ENCODE measurements around the gene PPFIBP2.

PPFIBP2 gene

GRCh38 chr11:7490535-7490934, 23.3 kb upstream of the PPFIBP2 start:
- Histone ChIP-seq H3K36me3 (ENCODE audit: insufficient read depth, low read length) (no peaks in the 10 kb centered on the region), H3K9ac (ENCODE audit: low read length) (no peak overlapping the region), H4K20me1 (ENCODE audit: insufficient read depth, low read length) (no peaks in the 10 kb centered on the region), H3F3A (ENCODE audit: insufficient read depth, low read length) (no peaks in the 10 kb centered on the region), H3K4me3 (ENCODE audit: low read depth, low read length, poor library complexity, severe bottlenecking) (no peak overlapping the region), H3K9me2 (ENCODE audit: low read depth, low read length) (no peaks in the 10 kb centered on the region), H3K4me1 (ENCODE audit: insufficient read depth, low read length, severe bottlenecking) (peaks cover 26% of the 10 kb centered on the region), H3K9me3 (ENCODE audit: low read length) (no peaks in the 10 kb centered on the region), H3K79me2 (ENCODE audit: insufficient read depth, low read length) (no peaks in the 10 kb centered on the region), H3K27ac (ENCODE audit: low read depth, low read length, poor library complexity, severe bottlenecking) (no peak overlapping the region), H3K27me3 (ENCODE audit: insufficient read depth, low read length) (no peaks in the 10 kb centered on the region), H2AFZ (ENCODE audit: low read length) (no peak overlapping the region), H3K4me2 (ENCODE audit: low read length) (no peak overlapping the region)
- TF ChIP-seq EZH2 (IDR thresholded peaks at IDR 0.05; ENCODE audit: borderline replicate concordance, low read length) (no peak), CTCF (IDR thresholded peaks at IDR 0.05; ENCODE audit: low read length) (no peak)

DNA sequence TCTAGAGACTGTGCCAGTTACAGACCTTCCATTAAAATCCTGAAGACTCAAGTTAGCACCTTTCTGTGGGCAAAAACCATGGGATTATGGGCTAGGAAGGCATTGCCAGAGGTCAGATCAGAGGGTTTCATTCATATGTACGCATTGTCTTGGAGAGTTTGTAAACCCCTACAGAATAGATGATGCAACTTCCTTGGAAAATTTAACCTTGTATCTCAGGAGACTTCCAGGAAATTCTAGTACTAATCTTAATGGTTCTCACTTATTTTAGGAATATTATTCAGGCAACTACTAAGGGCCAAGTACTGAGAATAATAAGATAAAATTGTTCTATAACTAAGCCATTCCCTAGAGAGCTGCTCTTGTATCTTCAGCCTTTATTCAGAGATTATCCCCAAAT, 21.5 kb upstream of the PPFIBP2 start:
- no peaks in the 10 kb centered on the region for H4K20me1 ChIP-seq (ENCODE audit: insufficient read depth, low read length)
- no peaks in the 10 kb centered on the region for H3K27me3 ChIP-seq (ENCODE audit: insufficient read depth, low read length)
- TF ChIP-seq EZH2 (IDR thresholded peaks at IDR 0.05; ENCODE audit: borderline replicate concordance, low read length) = no peak
- H3K4me1 ChIP-seq (ENCODE audit: insufficient read depth, low read length, severe bottlenecking) = peaks cover 43% of the 10 kb centered on the region
- no peak overlapping the region for H3K27ac ChIP-seq (ENCODE audit: low read depth, low read length, poor library complexity, severe bottlenecking)
- H3K79me2 ChIP-seq (ENCODE audit: insufficient read depth, low read length) = no peaks in the 10 kb centered on the region
- H3F3A ChIP-seq (ENCODE audit: insufficient read depth, low read length) = no peaks in the 10 kb centered on the region
- no peak overlapping the region for H2AFZ ChIP-seq (ENCODE audit: low read length)
- no peak overlapping the region for H3K4me2 ChIP-seq (ENCODE audit: low read length)
- no peak overlapping the region for H3K9ac ChIP-seq (ENCODE audit: low read length)
- no peaks in the 10 kb centered on the region for H3K9me2 ChIP-seq (ENCODE audit: low read depth, low read length)
- no peaks in the 10 kb centered on the region for H3K36me3 ChIP-seq (ENCODE audit: insufficient read depth, low read length)
- no peaks in the 10 kb centered on the region for H3K9me3 ChIP-seq (ENCODE audit: low read length)
- H3K4me3 ChIP-seq (ENCODE audit: low read depth, low read length, poor library complexity, severe bottlenecking) = no peak overlapping the region

- no peaks in the 10 kb centered on the region for H3K9me3 ChIP-seq (ENCODE audit: low read length)
- TF ChIP-seq CTCF (IDR thresholded peaks at IDR 0.05; ENCODE audit: low read length) (no peak), EZH2 (IDR thresholded peaks at IDR 0.05; ENCODE audit: borderline replicate concordance, low read length) (no peak)
- no peaks in the 10 kb centered on the region for H3K36me3 ChIP-seq (ENCODE audit: insufficient read depth, low read length)
- H2AFZ ChIP-seq (ENCODE audit: low read length) = no peak overlapping the region
- H3K4me2 ChIP-seq (ENCODE audit: low read length) = no peak overlapping the region
- H3K79me2 ChIP-seq (ENCODE audit: insufficient read depth, low read length) = no peaks in the 10 kb centered on the region
- no peak overlapping the region for H3K27ac ChIP-seq (ENCODE audit: low read depth, low read length, poor library complexity, severe bottlenecking)
- no peaks in the 10 kb centered on the region for H3F3A ChIP-seq (ENCODE audit: insufficient read depth, low read length)
- no peaks in the 10 kb centered on the region for H3K27me3 ChIP-seq (ENCODE audit: insufficient read depth, low read length)
- H3K4me1 ChIP-seq (ENCODE audit: insufficient read depth, low read length, severe bottlenecking) = peaks cover 49% of the 10 kb centered on the region
- H3K9me2 ChIP-seq (ENCODE audit: low read depth, low read length) = no peaks in the 10 kb centered on the region
- H3K4me3 ChIP-seq (ENCODE audit: low read depth, low read length, poor library complexity, severe bottlenecking) = no peak overlapping the region
- no peak overlapping the region for H3K9ac ChIP-seq (ENCODE audit: low read length)
- no peaks in the 10 kb centered on the region for H4K20me1 ChIP-seq (ENCODE audit: insufficient read depth, low read length)
Measured at GRCh38 chr11:7493670-7494069, 20.1 kb upstream of the PPFIBP2 start.

DNA sequence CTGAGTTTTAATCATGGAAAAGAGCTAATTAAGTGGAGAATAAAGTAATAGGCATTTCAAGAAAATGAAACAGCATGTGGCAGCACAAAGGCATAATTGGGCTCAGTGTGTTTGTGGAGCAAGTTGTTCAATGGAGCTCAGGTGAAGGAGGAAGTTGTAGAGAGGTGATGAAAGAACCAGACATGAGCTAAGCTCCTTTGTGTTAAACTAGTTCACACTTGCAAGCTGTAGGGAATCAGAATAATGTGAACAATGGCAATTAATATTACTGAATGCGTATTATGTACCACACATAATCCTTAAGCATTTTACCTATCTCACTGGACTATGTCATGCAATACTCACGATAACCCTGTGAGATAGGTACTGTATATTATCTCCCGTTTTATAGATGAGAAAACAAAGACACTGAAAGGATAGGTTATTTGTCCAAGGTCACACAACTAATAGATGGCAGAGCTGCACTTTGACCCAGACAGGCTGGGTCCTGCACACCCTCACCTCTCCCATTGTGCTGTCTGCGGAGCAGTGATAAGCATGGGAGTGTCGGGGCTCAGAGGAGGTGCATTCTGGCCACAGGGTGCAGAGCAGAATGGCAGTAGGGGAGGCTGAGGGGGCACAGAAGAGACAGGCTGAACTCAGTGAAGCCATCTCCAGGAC, 19.6 kb upstream of the PPFIBP2 start:
- Histone ChIP-seq H3K9ac (ENCODE audit: low read length) (no peak overlapping the region), H3K4me2 (ENCODE audit: low read length) (no peak overlapping the region), H4K20me1 (ENCODE audit: insufficient read depth, low read length) (no peaks in the 10 kb centered on the region), H3K79me2 (ENCODE audit: insufficient read depth, low read length) (no peaks in the 10 kb centered on the region), H2AFZ (ENCODE audit: low read length) (no peak overlapping the region), H3F3A (ENCODE audit: insufficient read depth, low read length) (no peaks in the 10 kb centered on the region), H3K9me2 (ENCODE audit: low read depth, low read length) (no peaks in the 10 kb centered on the region), H3K9me3 (ENCODE audit: low read length) (no peaks in the 10 kb centered on the region), H3K4me3 (ENCODE audit: low read depth, low read length, poor library complexity, severe bottlenecking) (no peak overlapping the region), H3K27me3 (ENCODE audit: insufficient read depth, low read length) (no peaks in the 10 kb centered on the region), H3K36me3 (ENCODE audit: insufficient read depth, low read length) (no peaks in the 10 kb centered on the region), H3K27ac (ENCODE audit: low read depth, low read length, poor library complexity, severe bottlenecking) (no peak overlapping the region), H3K4me1 (ENCODE audit: insufficient read depth, low read length, severe bottlenecking) (peaks cover 49% of the 10 kb centered on the region)
- no peak for TF ChIP-seq EZH2 (IDR thresholded peaks at IDR 0.05; ENCODE audit: borderline replicate concordance, low read length)
- TF ChIP-seq CTCF (IDR thresholded peaks at IDR 0.05; ENCODE audit: low read length) = no peak
